NOMO-1 treated with DMSO at 0.1 percent for 48 hours (cell line): ENCODE results near the gene TRIP4.

Source experiments
- DNase-seq: peaks from one replicate; lab custom pipeline; 2025; ENCODE audit not compliant: unreplicated experiment; lab: John Stamatoyannopoulos, UW

Gene TRIP4

GRCh38 chr15:64443747-64444621 lies 56.3 kb downstream of the TRIP4 start:
- peak; percentile 12 for DNase-seq

- no peak for DNase-seq
Observed at GRCh38 chr15:64444836-64445235, 57.2 kb downstream of the TRIP4 start.

GRCh38 chr15:64447536-64448315 lies 60.1 kb downstream of the TRIP4 start:
- DNase-seq = peak; percentile 86

GRCh38 chr15:64452988-64453688 lies 65.5 kb downstream of the TRIP4 start:
- no peak for DNase-seq

GRCh38 chr15:64453689-64454037 lies 66.0 kb downstream of the TRIP4 start:
- DNase-seq = no peak

GRCh38 chr15:64454282-64454681 lies 66.6 kb downstream of the TRIP4 start:
- no peak for DNase-seq

GRCh38 chr15:64455961-64456371 lies 68.3 kb downstream of the TRIP4 start:
- peak; percentile 82 for DNase-seq

GRCh38 chr15:64456634-64457108 lies 69.0 kb downstream of the TRIP4 start:
- DNase-seq = peak; percentile 25

GRCh38 chr15:64459066-64459781 lies 71.6 kb downstream of the TRIP4 start:
- DNase-seq = no peak

GRCh38 chr15:64460206-64460723 lies 72.6 kb downstream of the TRIP4 start, which contains the start of gene ZNF609:
Gene ZNF609 (plus strand): TSS chr15:64460578. CDS start chr15:64499420, 38,842 bp downstream.
- peak; percentile 74 for DNase-seq

GRCh38 chr15:64460724-64461720 lies 73.4 kb downstream of the TRIP4 start:
- DNase-seq = peak; percentile 49

GRCh38 chr15:64461721-64462162 lies 74.1 kb downstream of the TRIP4 start:
- DNase-seq = no peak

GRCh38 chr15:64462492-64462891 lies 74.9 kb downstream of the TRIP4 start:
- no peak for DNase-seq

GRCh38 chr15:64464276-64465005 lies 76.8 kb downstream of the TRIP4 start:
- no peak for DNase-seq

- peak; percentile 19 for DNase-seq
Observed at GRCh38 chr15:64466408-64467141, 78.9 kb downstream of the TRIP4 start.

- DNase-seq = no peak
Observed at GRCh38 chr15:64472161-64472560, 84.5 kb downstream of the TRIP4 start.

- DNase-seq = no peak
Observed at GRCh38 chr15:64474846-64475245, 87.2 kb downstream of the TRIP4 start.

- no peak for DNase-seq
Observed at GRCh38 chr15:64476550-64476949, 88.9 kb downstream of the TRIP4 start.
